Osteocyte (in vitro differentiated cells): ENCODE measurements around the gene PI4KB. TPM values are rescaled to one million over a fixed set of nuclear protein-coding genes. Genes with fewer than 3 reads are reported as not detected.

ENCODE experiments used
- DNase-seq: peaks from one replicate; pipeline ENCODE4 v3.0.0; 2021; ENCODE audit warnings: mixed read lengths; ENCODE audit not compliant: unreplicated experiment; ENCODE audit errors: extremely low spot score
- H3K27ac Mint-ChIP-seq: one replicate; pipeline ENCODE4 v1.8.0; 2021; ENCODE audit warnings: mild to moderate bottlenecking, mixed read lengths; ENCODE audit not compliant: unreplicated experiment
- H3K27me3 Mint-ChIP-seq: one replicate; pipeline ENCODE4 v1.8.0; 2021; ENCODE audit warnings: mixed read lengths; ENCODE audit not compliant: unreplicated experiment
- H3K36me3 Mint-ChIP-seq: one replicate; pipeline ENCODE4 v1.8.0; 2021; ENCODE audit warnings: mixed read lengths; ENCODE audit not compliant: unreplicated experiment
- H3K4me1 Mint-ChIP-seq: one replicate; pipeline ENCODE4 v1.8.0; 2021; ENCODE audit warnings: mixed read lengths; ENCODE audit not compliant: unreplicated experiment
- H3K4me3 Mint-ChIP-seq: one replicate; pipeline ENCODE4 v1.8.0; 2021; ENCODE audit warnings: mild to moderate bottlenecking, moderate library complexity, mixed read lengths; ENCODE audit not compliant: unreplicated experiment
- H3K9me3 Mint-ChIP-seq: one replicate; pipeline ENCODE4 v1.8.0; 2021; ENCODE audit warnings: mixed read lengths; ENCODE audit not compliant: unreplicated experiment
- total RNA-seq: library from RNA; stranded (reverse); gene quantifications from 2 replicates; pipeline ENCODE4 v1.2.1, GENCODE V29; 2021
- TF ChIP-seq, protein P1 (sequence below): fragments of 200-600 bp; sonication (generic); IDR thresholded peaks from 2 replicates; pipeline ENCODE4 v1.5.0; 2021; ENCODE audit warnings: antibody characterized with exemption, mild to moderate bottlenecking, moderate library complexity

PI4KB gene
- total RNA-seq, 1 donor from 2014 or later: 74.1 TPM

DNA sequence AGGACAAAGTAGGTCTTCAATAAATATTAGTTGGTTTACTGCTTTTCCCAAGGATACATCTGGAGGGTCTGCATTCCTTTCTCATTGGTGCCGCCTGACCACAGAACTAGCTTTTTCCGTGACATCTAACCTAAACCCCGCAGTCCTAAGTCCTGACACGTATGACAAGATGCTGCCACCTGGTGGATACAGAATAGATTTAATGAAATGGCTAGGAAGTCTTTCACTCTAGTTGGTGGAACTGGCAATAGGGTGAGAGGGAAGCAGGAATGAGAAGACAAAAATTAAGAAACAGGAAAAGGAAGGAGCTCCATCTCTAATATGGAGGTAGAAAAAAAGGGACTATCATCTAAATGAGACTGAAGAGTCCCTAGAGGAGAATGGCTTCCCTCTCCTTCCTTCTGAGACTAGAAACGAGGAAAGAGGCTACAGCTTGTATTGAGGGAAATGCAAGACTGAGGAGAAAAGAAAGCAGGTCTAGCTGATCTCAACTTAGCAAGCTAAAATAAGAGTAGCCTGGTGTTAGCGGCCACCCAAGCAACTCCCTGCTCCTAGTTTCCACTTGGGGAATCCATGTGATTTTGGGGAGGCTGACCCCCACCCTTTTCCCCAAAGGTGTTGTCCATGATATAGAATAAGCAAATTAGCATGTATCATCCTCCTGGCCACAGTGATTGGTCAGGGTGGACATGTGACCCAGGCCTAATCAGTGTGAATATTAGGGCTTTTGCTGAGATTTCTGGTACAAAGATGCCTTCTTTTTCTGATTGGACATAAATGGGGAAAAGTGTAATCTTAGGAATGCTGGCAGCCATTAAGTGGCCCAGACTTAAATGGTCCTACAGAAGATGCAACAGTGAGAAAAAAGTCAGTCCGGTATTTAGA is 13.9 kb upstream of the PI4KB start:
- H3K4me1 Mint-ChIP-seq: peaks cover 10% of the 10 kb centered on the region
- no peak for DNase-seq
- peak overlapping the region; percentile 37 for H3K27ac Mint-ChIP-seq
- TF ChIP-seq, protein P1, sequence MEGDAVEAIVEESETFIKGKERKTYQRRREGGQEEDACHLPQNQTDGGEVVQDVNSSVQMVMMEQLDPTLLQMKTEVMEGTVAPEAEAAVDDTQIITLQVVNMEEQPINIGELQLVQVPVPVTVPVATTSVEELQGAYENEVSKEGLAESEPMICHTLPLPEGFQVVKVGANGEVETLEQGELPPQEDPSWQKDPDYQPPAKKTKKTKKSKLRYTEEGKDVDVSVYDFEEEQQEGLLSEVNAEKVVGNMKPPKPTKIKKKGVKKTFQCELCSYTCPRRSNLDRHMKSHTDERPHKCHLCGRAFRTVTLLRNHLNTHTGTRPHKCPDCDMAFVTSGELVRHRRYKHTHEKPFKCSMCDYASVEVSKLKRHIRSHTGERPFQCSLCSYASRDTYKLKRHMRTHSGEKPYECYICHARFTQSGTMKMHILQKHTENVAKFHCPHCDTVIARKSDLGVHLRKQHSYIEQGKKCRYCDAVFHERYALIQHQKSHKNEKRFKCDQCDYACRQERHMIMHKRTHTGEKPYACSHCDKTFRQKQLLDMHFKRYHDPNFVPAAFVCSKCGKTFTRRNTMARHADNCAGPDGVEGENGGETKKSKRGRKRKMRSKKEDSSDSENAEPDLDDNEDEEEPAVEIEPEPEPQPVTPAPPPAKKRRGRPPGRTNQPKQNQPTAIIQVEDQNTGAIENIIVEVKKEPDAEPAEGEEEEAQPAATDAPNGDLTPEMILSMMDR: peak; percentile 80
- H3K9me3 Mint-ChIP-seq: no peaks in the 10 kb centered on the region
- no peak overlapping the region for H3K4me3 Mint-ChIP-seq
- no peaks in the 10 kb centered on the region for H3K27me3 Mint-ChIP-seq
- H3K36me3 Mint-ChIP-seq: peaks cover 6% of the 10 kb centered on the region

GRCh38 chr1:151336556-151336955 is 9.3 kb upstream of the PI4KB start:
- no peaks in the 10 kb centered on the region for H3K36me3 Mint-ChIP-seq
- H3K27ac Mint-ChIP-seq: no peak overlapping the region
- H3K27me3 Mint-ChIP-seq: no peaks in the 10 kb centered on the region
- TF ChIP-seq, protein P1: no peak
- no peaks in the 10 kb centered on the region for H3K9me3 Mint-ChIP-seq
- peaks cover 5% of the 10 kb centered on the region for H3K4me1 Mint-ChIP-seq
- no peak for DNase-seq
- no peak overlapping the region for H3K4me3 Mint-ChIP-seq

DNA sequence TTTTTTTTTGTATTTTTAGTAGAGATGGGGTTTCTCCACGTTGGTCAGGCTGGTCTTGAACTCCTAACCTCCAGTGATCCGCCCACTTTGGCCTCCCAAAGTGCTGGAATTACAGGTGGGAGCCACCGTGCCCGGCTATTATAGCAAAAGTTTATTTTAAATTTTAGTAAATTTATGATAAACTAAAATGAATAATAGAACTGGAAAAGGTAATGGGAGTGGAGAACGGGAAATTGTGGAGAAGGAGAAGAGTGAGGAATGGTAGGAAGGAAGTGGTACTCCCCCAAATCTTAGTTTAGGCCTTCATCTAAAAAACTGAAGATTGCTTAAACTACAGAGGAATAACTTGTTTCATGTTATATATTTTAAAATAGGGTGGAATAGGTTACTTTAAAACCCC is 7.6 kb upstream of the PI4KB start:
- Mint-ChIP-seq H3K9me3 (no peaks in the 10 kb centered on the region), H3K27me3 (no peaks in the 10 kb centered on the region), H3K4me1 (no peaks in the 10 kb centered on the region), H3K36me3 (no peaks in the 10 kb centered on the region), H3K27ac (no peak overlapping the region), H3K4me3 (no peak overlapping the region)
- TF ChIP-seq, protein P1: no peak
- no peak for DNase-seq

DNA sequence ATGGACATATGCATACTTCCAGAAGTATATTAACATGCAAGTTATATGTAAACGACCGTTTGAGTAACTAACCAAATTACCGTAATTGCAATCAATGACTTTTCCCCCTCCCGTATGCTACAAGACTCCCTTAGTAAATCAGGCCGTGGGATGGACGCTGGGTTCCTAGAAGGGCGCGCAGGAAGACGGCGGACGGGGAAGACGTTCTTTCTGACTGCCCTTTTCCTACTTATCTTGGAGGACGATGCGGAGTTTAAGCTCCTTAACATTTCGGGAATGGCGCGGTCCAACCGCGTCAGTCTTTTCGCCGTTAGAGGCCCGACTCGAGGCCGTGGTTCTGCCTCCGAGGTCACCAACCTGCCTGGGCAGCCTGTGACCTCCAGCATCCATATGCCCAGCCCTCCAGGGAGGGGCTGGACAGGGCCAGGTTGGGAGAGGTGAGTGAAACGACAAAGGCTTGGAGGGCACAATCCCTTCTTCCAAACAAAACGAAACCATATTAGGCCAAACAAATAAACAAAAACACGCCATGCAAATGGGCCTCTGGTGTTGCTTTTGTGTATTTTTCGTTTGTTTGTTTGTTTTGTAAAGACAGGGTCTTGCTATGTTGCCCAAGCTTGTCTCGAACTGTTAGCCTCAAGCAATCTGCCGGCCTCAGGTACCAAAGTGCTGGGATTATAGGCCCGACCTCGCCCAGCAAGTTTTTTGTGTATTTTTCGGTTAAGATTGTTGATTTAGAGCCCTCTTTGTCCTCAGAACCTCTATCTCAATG is 873 bp upstream of the PI4KB start:
- Mint-ChIP-seq H3K27me3 (no peaks in the 10 kb centered on the region), H3K9me3 (no peaks in the 10 kb centered on the region), H3K4me1 (peaks cover 20% of the 10 kb centered on the region), H3K27ac (peak overlapping the region; percentile 99), H3K36me3 (peaks cover 3% of the 10 kb centered on the region), H3K4me3 (peak overlapping the region; percentile 94)
- no peak for DNase-seq
- TF ChIP-seq, protein P1: no peak
